AG04449 (cell line): Measurements from ENCODE around the gene CHCT1.

Experiments used
- CTCF ChIA-PET: fragments of 350-600 bp; formaldehyde crosslinking; extraction: SDS; loops from one replicate; lab custom pipeline; 2021; ENCODE audit warnings: antibody characterized with exemption; lab: Yijun Ruan, JAX
- POLR2A ChIA-PET: fragments of 400-600, 350-600 bp; formaldehyde crosslinking; extraction: SDS; loops from one replicate; lab custom pipeline; 2020; ENCODE audit warnings: antibody characterized with exemption, inconsistent platforms; lab: Yijun Ruan, JAX
- DNase-seq: peaks from one replicate; pipeline ENCODE4 v3.0.0-alpha.2; 2010; ENCODE audit warnings: low read depth, low spot score
- H3K4me3 ChIP-seq: 2 replicates; pipeline ENCODE4 v1.5.1; 2011; ENCODE audit warnings: low read depth, mild to moderate bottlenecking, control low read depth, low read length
- TF ChIP-seq, protein P1 (sequence below): IDR thresholded peaks from one replicate; pipeline ENCODE4 v1.5.1; 2011; ENCODE audit warnings: mild to moderate bottlenecking, moderate library complexity, low read length, control low read depth, inconsistent platforms; ENCODE audit not compliant: insufficient read depth; ENCODE audit errors: missing control alignments

Gene CHCT1

DNA sequence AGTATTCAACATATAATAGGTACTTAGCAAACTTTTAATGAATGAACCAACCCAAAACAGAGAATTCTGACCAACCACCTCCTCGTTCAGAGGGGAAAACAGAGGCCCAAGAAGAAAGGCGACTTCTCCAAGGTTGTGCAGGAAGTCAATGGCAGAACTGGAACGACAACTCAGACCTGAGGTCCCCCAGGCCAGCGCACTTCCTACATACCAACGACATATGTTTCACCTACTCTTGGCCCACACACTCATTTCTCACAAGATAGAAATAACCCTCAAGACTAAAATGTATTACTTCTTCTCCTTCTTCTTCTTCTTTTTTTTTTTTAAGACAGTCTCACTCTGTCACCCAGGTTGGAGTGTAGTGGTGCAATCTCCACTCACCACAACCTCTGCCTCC is 14.4 kb downstream of the CHCT1 start:
- CTCF ChIA-PET = interaction anchor here (0.6 to 1.6 kb wide), 6 partner anchors 10 to 295 kb away, joined by 3 to 7 read pairs (median 3); no protein-coding TSS in a partner anchor
- POLR2A ChIA-PET = no interaction called here
- no peak for DNase-seq
- H3K4me3 ChIP-seq = no peak overlapping the region
- TF ChIP-seq, protein P1, sequence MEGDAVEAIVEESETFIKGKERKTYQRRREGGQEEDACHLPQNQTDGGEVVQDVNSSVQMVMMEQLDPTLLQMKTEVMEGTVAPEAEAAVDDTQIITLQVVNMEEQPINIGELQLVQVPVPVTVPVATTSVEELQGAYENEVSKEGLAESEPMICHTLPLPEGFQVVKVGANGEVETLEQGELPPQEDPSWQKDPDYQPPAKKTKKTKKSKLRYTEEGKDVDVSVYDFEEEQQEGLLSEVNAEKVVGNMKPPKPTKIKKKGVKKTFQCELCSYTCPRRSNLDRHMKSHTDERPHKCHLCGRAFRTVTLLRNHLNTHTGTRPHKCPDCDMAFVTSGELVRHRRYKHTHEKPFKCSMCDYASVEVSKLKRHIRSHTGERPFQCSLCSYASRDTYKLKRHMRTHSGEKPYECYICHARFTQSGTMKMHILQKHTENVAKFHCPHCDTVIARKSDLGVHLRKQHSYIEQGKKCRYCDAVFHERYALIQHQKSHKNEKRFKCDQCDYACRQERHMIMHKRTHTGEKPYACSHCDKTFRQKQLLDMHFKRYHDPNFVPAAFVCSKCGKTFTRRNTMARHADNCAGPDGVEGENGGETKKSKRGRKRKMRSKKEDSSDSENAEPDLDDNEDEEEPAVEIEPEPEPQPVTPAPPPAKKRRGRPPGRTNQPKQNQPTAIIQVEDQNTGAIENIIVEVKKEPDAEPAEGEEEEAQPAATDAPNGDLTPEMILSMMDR = no peak

DNA sequence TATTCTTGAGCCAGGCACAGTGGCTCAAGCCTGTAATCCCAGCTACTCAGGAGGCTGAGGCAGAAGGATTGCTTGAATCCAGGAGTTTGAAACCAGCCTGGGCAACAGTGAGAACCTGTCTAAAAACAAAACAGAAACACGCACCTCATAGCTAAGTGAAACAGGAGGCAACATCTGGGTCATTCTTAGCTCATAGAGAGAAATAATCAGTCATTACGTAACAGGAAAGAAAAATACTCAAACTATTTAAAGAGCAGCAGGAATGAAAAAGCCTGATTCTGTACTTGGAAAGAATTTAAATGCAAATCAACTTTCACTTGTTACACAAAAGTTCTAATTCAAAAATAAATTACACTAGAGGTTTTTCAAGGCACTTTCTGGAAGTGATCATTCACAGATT is 17.2 kb downstream of the CHCT1 start:
- TF ChIP-seq, protein P1 = no peak
- no peak for DNase-seq
- H3K4me3 ChIP-seq = no peak overlapping the region
- ChIA-PET POLR2A (no interaction called here), CTCF (interaction anchor here (1.4 to 2.7 kb wide), 4 partner anchors 199 to 331 kb away, joined by 4 to 11 read pairs (median 4); no protein-coding TSS in a partner anchor)

DNA sequence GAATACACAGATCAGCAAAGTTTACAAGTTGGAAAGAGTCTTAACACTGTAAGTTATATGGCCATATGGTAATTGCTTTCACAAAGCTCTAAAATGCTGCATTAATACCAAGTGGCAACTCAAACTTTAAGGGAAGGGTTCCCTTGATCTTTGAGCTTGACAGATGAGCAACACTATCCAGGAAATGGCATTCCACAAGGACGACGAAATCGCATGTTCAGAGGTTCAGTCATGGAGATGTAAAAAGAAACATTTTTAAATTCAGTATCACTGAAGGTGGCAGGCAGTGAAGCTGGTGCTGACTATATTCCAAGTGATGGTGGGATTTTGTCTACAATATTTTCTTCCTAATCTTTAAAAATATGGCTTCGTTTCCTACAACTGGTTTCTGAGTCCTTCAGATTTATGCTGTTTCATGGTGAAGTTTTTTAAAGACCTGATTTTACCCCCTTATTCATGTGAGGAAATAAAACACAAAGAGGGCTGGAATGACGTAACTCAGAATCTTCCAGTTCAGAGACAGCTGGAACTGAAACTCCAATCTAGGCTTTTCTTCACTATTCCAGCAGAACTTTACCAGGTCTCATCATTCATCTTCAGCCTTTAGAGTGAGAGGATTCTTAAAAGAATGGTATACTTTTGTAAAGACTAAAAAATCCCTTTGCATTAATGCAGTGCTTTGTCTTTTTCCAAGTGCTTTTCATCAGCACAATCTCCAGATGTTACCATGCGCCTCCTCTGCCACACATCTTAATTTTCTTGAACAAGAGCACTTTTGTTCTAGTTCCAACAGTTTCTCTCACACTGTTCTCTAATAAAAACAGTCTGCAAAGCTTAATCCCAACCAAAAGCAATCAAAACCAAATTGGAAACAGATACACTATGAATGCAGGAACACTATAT is 20.2 kb downstream of the CHCT1 start:
- POLR2A ChIA-PET = interaction anchor here (0.9 kb wide), 1 partner anchor 50 kb away, joined by 3 read pairs; the partner anchor contains the start of gene USP32
- CTCF ChIA-PET = interaction anchor here (1.0 to 2.8 kb wide), 4 partner anchors 127 to 301 kb away, joined by 4 to 27 read pairs (median 4); no protein-coding TSS in a partner anchor
- no peak for DNase-seq
- H3K4me3 ChIP-seq = no peak overlapping the region
- TF ChIP-seq, protein P1 = no peak

DNA sequence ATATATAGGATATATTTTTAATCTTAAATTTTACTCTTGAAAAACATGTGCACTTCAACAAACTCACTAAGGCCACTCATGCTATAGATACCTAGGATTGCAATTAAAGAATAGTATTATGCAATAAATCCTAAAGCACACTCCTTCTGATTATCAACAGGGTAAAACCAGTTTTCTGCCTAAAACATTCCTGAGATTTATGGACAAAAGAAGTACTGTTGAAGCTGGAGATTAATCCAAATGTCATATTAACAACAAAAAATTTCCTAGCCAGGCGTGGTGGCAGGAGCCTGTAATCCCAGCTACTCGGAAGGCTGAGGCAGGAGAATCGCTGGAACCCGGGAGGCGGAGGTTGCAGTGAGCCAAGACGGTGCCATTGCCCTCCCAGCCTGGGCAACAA is 21.4 kb downstream of the CHCT1 start:
- DNase-seq = no peak
- TF ChIP-seq, protein P1 = no peak
- H3K4me3 ChIP-seq = no peak overlapping the region
- POLR2A ChIA-PET = no interaction called here
- CTCF ChIA-PET = no interaction called here

DNA sequence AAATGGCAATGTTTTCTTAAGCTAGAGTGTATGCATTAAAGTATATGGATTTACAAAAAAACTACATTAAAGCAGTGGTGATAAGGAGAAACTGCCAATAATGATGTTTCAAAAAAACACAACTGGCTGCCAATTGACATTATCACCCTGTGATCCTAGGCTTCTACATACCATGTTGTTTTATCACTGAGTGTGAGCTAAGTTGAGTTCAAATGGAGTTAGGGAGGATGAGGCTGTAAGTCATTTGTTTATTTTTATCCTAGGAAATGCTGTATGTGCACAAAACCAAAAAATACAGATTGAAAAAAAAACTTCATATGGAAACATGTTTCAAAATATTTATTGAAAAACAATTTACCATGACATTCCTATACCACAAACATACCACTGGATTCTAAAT is 22.9 kb downstream of the CHCT1 start:
- ChIA-PET POLR2A (no interaction called here), CTCF (interaction anchor here (1.1 to 1.8 kb wide), 5 partner anchors 9 to 194 kb away, joined by 3 to 5 read pairs (median 3); no protein-coding TSS in a partner anchor)
- TF ChIP-seq, protein P1 = no peak

DNA sequence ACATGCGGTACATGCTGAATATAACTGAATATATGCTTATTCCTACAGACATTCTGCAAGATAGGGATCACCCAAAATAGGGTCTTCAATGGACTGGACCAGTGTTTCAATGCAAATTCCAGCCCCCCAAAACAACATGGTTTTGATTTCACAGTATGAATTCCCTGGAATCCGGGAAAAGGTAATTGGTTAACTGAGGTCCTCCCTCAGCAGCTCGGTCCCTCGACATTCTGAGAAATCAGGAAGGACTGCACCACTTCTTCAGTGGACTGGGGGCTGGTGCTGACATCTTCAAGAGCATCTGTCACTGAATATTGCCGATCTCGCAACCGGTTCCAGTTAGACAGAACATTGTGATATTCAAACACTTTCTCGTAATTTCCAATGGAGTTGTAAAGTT is 25.1 kb downstream of the CHCT1 start:
- DNase-seq = no peak
- POLR2A ChIA-PET = no interaction called here
- CTCF ChIA-PET = no interaction called here
- TF ChIP-seq, protein P1 = no peak
- no peak overlapping the region for H3K4me3 ChIP-seq

More for the DNA sequence above, 22.9 kb downstream of the CHCT1 start:
- no peak overlapping the region for H3K4me3 ChIP-seq
- no peak for DNase-seq
